HCT116 (cell line): ENCODE data around the gene C5orf22.

Experiments
- EZH2phosphoT487 ChIP-seq: fragments of 200-600 bp; IDR thresholded peaks from 2 replicates; pipeline ENCODE4 v1.6.1; 2018; ENCODE audit warnings: antibody characterized with exemption, borderline replicate concordance
- JUND ChIP-seq: IDR thresholded peaks from 2 replicates; pipeline ENCODE4 v1.6.1; 2012
- POLR2A ChIP-seq: IDR thresholded peaks from 2 replicates; pipeline ENCODE4 v1.7.0; 2011; ENCODE audit warnings: borderline replicate concordance; ENCODE audit not compliant: insufficient read depth, insufficient read length; ENCODE audit errors: extremely low read depth
- ZNF274 ChIP-seq: fragments of 200-500 bp; sonication (Bioruptor generic); IDR thresholded peaks from 2 replicates; pipeline ENCODE4 v1.6.1; 2014; ENCODE audit warnings: mild to moderate bottlenecking, low read depth, low read length, inconsistent platforms
- TF ChIP-seq, protein P1 (sequence below): IDR thresholded peaks from 2 replicates; pipeline ENCODE4 v1.6.1; 2011; ENCODE audit warnings: mild to moderate bottlenecking, low read length, moderate library complexity; ENCODE audit not compliant: insufficient replicate concordance; ENCODE audit errors: extremely low read depth
- TF ChIP-seq, protein P2 (sequence below), 3 experiments: fragments of 200-600 bp in 1 of 3; sonication (generic) in 1 of 3; IDR thresholded peaks in 2 of 3; conservative IDR thresholded peaks in 1 of 3; 2 replicates each; pipeline ENCODE4 v1.5.1; 2012 to 2017; ENCODE audit warnings: low read depth in 2 of 3, low read length in 2 of 3, antibody characterized with exemption in 1 of 3, borderline replicate concordance in 1 of 3, control low read depth in 1 of 3, mild to moderate bottlenecking in 1 of 3, mixed read lengths in 1 of 3, mixed run types in 1 of 3, moderate library complexity in 1 of 3; ENCODE audit not compliant: insufficient read depth in 1 of 3
- TF ChIP-seq, protein P3 (sequence below): IDR thresholded peaks from 2 replicates; pipeline ENCODE4 v1.6.1; 2012
- TF ChIP-seq, protein P4 (sequence below): IDR thresholded peaks from 2 replicates; pipeline ENCODE4 v1.6.1; 2012

DNA sequence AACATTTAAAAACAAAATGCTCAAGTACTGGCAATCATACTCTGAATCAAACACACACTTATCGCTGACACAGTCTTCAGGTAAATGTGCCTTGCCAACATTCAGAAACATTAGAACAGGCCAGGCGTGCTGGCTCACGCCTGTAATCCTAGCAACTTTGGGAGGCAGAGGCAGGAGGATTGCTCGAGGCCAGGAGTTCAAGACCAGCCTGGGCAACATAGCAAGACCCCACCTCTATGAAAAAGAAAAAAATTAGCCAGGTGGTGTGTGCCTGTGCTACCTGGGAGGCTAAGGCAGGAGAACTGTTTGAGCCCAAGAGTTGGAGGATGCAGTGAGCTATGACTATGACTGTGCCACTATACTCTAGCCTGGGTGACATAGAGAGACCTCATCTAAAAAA is 20.8 kb upstream of the C5orf22 start:
- TF ChIP-seq, protein P1, sequence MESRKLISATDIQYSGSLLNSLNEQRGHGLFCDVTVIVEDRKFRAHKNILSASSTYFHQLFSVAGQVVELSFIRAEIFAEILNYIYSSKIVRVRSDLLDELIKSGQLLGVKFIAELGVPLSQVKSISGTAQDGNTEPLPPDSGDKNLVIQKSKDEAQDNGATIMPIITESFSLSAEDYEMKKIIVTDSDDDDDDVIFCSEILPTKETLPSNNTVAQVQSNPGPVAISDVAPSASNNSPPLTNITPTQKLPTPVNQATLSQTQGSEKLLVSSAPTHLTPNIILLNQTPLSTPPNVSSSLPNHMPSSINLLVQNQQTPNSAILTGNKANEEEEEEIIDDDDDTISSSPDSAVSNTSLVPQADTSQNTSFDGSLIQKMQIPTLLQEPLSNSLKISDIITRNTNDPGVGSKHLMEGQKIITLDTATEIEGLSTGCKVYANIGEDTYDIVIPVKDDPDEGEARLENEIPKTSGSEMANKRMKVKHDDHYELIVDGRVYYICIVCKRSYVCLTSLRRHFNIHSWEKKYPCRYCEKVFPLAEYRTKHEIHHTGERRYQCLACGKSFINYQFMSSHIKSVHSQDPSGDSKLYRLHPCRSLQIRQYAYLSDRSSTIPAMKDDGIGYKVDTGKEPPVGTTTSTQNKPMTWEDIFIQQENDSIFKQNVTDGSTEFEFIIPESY: no peak
- TF ChIP-seq, protein P2, sequence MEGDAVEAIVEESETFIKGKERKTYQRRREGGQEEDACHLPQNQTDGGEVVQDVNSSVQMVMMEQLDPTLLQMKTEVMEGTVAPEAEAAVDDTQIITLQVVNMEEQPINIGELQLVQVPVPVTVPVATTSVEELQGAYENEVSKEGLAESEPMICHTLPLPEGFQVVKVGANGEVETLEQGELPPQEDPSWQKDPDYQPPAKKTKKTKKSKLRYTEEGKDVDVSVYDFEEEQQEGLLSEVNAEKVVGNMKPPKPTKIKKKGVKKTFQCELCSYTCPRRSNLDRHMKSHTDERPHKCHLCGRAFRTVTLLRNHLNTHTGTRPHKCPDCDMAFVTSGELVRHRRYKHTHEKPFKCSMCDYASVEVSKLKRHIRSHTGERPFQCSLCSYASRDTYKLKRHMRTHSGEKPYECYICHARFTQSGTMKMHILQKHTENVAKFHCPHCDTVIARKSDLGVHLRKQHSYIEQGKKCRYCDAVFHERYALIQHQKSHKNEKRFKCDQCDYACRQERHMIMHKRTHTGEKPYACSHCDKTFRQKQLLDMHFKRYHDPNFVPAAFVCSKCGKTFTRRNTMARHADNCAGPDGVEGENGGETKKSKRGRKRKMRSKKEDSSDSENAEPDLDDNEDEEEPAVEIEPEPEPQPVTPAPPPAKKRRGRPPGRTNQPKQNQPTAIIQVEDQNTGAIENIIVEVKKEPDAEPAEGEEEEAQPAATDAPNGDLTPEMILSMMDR (IDR thresholded peaks at IDR 0.05 in 2 of 3, conservative IDR thresholded peaks at IDR 0.05 in 1 of 3; ENCODE audit: borderline replicate concordance in 1 of 3, insufficient read depth in 1 of 3, low read depth in 2 of 3, low read length in 2 of 3): no peak
- TF ChIP-seq JUND (no peak), ZNF274 (no peak), POLR2A (no peak), EZH2phosphoT487 (no peak)
- TF ChIP-seq, protein P3, sequence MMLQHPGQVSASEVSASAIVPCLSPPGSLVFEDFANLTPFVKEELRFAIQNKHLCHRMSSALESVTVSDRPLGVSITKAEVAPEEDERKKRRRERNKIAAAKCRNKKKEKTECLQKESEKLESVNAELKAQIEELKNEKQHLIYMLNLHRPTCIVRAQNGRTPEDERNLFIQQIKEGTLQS: no peak
- TF ChIP-seq, protein P4, sequence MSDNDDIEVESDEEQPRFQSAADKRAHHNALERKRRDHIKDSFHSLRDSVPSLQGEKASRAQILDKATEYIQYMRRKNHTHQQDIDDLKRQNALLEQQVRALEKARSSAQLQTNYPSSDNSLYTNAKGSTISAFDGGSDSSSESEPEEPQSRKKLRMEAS: no peak
